ENCODE data around the gene PPHLN1.

PPHLN1 gene

DNA sequence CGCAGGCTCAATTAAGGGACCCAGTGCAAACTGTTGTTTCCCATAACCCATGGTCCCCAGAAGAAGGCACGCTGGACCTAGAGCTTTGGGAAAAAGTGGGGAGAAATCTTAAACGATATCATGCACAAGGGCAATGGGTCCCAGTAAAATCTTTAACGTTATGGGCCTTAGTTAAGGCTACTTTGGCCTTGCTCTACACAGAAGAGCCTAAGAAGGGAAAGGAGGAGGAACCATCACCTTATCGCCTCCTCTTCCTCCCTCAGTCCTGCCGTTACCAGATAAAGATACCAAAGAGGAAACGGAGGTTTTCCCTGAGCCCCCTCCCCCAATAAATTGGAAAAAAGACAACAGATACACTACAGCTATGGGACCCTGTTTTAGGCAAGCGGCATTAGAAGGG, 116.9 kb downstream of the PPHLN1 start:
- no peak for DNase-seq (ENCODE audit: low read depth)

DNA sequence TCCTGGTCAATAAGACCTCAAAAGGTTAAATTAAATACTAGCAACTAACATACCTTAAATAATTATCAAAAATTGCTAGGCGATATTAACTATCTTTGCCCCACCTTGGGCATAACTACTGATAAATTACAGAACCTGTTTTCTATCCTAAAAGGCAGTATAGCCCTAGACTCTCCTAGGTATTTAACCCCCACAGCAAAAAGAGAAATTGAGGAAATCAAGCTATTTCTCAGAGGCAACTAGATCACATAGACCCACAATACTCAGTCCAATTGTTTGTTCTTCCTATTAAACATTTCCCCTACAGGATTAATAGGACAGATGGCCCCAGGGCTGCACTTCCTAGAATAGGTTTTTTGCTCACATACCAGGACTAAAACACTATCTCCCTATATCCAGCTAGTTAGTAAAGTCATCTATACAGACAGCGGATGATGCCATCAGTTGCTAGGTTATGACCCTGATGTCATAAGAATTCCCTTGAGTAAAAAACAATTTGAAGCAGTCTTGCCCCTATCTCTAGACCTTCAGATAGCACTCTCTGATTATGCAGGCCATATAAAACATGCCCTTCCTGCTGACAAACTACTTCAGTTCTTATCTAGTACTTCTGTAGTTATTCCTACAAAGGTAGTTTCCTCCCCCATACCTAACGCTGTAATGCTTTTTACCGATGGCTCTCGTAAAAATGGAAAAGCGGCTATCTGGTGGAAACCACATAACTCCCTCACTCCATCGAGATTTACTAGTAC, 118.4 kb downstream of the PPHLN1 start:
- DNase-seq (ENCODE audit: low read depth): no peak

DNA sequence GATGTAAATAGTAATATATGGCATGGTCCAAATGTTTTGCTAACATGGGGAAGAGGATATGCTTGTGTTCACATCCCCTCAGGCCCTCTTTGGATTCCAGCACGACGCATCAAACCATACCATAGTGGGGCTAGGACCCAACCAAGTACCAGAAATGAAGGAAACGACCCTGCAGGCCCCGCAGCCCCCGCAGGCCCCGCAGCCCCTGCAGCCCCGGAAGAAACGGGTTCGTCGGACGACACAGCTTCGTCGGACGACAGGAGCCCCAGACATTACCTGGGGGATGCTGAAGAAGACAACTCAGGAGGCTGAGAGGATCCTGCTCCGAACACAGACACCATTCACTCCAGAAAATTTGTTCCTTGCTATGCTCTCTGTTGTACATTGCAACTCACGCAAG, 119.9 kb downstream of the PPHLN1 start:
- no peak for DNase-seq (ENCODE audit: low read depth)

DNA sequence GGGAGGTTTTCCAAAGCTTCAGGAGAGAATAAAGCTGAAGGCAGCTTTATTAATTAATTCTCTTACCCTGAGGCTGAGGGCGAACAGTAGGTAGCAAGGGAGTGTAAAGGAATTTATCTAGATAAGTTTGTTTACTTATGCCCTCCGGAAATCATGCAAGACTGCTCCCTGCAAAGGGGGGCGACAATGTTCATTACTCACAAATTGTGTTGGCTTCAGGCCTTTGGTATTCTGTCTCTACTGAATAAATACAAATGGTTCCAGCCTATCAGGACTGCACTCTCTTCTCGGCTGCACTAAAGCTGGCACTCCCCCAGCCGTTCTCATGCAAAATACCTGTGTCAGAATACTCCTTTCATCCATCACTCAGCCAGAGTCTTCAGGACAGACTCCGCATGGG, 120.8 kb downstream of the PPHLN1 start:
- no peak for DNase-seq (ENCODE audit: low read depth)

DNA sequence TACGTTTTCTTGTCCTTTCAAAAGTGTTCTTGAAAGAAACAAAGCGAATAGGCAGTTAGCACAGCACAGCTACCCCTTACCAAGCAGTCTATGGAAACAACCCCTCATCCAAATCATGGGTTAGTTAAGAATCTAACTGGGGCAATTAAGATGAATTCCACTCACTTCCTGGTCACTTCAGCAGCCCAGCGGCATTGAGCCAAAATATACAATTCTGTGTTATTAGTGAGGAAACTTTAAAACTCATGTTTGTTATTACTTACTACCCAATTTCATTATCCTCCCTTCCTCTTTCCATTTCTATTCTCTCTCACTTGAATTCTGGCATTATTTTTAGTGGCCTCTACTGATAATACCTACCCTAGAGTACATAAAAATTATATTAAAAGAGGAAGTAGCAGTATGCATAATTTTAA, 121.4 kb downstream of the PPHLN1 start:
- no peak for DNase-seq (ENCODE audit: low read depth)

DNA sequence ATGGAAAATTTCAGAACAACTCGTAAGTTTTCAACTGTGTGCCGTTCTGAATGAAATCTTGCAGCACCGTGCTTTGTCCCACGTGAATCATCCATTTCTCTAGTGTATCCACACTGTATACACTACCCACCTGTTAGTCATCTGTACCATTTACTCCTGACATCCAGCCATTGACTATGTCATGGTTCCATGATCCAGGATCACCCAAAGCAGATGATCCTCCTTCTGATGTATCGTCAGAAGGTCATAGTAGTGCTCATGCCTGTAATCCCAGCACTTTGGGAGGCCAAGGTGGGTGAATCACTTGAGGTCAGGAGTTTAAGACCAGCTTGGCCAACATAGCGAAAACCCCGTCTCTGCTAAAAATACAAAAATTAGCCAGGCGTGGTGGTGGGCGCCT, 122.9 kb downstream of the PPHLN1 start:
- no peak for DNase-seq (ENCODE audit: low read depth)

DNA sequence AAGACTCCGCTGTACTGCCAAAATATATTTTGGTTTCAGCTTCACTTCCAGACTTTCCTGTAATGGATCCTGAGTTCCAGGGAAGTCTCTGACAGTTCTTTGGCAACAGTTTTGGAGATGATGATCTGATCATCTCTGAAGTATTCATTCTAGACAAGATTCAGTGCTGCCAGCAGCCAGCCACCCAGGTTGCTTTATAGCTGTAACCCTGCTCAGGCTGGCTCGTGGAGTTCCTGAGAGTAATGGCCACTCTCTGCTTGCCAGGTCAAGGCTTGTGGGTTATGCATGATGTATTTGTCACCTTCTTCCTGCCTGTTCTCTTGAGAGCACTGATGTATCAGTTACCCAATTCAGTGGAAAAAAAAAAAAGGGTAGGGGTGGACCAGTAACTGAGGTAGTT, 124.3 kb downstream of the PPHLN1 start:
- no peak for DNase-seq (ENCODE audit: low read depth)

DNA sequence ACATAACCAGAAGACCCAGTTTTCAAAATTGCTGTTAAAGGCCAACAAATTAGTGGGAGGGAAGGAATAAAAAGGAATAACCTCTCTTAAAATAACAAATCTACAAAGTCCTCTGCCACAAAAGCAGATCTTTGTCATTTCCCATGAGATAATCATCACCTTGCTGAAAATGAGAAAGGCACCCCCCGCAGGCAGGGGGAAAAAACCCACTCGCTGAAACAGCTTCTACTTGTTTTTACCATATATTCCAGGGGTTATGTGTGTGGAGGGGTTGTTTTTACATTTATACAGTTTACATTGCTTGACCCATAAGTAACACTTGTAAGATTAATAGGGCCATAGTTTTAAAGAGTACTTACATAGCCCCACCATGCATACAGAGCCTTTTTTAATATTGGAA, 132.6 kb downstream of the PPHLN1 start:
- no peak for DNase-seq (ENCODE audit: low read depth)

DNA sequence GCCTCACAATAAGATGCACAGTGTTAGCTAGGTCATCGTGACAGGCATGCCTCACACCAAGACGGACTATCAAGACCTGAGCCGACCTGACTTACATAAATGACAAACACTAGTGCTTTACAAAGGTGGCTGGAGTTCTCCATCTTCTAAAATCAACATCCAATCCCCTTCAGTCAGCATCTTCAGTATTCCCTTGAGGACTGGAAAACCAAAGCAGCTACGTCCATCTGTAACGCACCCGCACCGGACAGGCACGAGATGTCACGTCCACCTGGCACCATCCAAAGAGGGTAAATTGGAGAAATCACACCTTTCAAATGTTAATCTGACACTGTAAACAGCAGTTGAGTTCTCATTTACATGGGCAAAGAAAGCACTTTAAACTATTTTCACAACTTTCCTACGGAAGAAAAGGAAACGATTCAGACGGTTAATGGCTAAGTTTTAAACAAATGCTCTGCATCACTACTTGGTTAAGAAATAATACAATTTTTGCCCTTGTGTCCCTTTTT, 133.4 kb downstream of the PPHLN1 start:
- no peak for DNase-seq (ENCODE audit: low read depth)

DNA sequence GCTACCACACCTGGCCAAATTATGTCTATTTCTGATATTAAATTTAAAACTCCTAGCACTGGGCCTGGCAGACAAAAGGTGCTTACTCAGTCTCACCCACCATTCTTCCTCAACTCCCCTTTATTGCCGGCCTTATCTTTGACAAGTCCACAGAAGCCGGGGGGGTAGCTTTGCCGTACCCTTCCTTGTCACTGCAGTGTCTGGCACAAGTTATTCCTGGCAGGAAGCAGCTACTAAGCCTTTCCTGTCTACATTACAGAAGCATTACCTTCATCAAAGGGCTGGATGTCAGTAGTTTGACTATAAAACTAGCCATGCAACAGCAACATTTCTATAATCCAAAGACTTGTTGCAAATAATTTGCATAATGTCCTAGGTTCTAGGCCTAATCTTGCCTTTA, 136.5 kb downstream of the PPHLN1 start:
- no peak for DNase-seq (ENCODE audit: low read depth)

DNA sequence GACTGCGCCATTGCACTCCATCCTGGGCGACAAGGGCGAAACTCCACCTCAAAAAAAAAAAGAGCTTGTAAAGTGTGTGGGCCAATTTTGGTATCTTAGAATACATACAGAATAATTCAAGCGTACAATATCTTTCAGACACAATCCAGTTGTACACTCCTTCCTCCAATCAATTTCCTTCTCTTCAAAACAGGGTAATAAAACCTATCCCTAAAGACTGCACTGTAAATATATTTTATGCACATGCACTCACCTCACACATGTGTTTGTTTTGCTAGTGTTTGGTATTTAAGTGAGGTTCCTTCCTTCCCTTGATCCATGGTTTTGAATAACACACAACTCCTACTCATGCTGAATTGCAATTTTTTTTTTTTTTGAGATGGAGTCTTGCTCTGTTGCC, 137.7 kb downstream of the PPHLN1 start:
- DNase-seq (ENCODE audit: low read depth): no peak

DNA sequence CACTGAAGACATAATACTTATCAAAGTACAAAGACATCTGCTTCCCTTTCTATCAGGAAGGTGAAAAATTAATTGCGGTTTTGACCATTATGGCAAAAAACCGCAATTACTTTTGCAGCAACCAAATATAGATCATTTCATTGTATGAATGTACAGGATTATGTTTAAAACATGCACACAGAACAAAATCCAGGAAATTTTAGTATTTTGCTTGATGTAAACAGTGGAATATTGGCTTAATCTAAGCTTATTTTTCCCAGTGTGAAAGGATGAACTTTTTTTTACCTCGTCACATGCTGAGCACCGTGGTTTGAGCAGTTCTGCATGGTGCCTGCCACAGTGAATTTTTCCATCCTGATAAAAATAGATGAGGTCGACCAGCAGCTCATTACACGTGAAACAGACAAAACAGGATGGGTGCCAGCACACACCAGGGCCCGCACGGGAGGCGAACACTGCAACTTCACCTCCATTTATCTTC, 142.4 kb downstream of the PPHLN1 start:
- no peak for DNase-seq (ENCODE audit: low read depth)

DNA sequence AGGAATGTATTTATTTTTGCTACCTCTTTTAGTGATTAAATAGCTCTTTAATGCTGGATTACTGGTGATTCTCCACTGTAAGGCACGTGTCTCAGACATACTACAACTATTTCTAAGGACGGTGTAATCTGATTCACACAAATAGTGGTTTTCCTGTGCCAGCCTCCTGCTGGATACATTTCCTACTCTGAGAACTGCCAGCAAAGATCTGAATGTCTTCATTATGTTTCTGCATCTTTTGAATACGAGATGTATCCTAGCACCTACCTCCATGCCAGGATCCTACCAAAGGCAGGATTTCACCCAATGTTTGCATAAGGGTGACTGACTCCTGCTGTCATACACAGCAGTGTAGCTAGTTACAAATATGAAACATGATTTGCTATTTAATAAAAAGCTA, 143.0 kb downstream of the PPHLN1 start:
- DNase-seq (ENCODE audit: low read depth): no peak

DNA sequence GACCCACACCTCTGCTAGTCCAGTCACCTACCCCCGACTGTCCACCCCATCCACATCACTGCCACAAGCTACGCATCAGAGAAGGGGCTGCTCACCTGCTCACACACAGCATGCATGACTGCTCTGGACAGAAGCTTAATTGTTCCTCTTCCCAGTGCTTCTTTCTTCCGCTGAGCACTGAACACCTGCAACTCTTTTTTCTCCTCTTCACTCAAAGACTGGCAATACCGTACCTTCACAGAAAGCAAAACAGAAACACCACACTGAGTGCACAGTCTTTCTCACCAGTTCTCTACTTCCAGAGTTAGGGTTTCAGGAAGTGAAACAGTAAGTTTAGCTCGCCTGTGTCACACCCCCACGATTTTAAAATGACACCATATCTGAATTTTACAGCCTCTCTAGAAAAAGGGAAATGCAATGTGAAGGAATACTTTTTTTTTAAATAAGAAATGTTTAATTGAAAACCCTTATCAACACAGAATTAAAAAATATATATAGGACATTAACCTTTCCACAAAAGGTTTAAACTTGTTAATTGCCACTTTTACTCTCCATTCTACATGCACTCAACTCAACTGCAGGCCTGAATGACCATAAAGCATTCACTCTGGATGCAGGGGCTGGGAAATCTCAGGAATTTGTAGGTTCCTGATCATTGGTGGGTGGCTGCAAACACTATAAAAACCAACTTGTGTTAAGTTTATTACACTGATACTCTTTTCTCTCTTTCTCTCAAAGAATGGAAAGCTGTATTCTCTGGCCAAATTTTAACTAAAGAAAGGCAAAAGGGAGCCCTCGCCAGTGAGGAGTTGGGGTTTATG, 143.6 kb downstream of the PPHLN1 start:
- no peak for DNase-seq (ENCODE audit: low read depth)

DNA sequence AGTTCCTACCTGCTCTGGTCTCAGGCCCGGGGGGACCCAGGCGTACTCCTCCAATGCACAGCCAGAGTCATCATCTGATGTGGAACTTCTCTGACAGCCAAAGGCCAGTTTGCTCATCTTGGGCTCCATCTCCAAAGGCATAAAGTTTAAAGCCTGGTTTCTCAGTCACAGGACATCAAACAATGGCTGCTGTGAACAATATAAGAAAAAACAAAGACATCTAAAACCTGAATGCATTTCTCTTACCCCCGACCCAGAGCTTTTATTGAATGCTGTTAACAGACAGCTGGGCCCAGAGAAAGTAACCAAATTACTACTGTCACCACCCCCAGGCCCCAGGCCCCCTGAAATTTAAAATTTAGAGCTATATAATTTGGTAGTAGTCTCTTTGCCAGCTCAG, 146.4 kb downstream of the PPHLN1 start:
- DNase-seq (ENCODE audit: low read depth): no peak

DNA sequence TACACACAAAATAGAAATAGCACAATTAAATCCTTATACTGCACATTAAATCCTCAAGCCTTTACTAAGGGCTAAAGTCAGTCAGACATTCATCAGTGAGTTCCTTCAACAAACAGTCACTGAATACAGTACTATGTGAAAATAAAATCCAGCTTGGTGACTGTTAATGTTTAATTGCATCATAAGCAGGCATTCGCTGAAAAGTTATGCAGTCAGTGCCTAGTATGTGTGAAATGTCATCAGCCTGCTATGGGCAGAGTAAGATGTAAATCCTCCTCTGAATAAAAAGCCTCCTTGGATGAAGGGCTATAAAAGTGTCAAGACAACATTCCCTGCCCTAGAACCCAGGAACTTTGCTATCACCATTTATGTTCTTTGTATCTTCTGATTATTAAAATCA, 147.2 kb downstream of the PPHLN1 start:
- no peak for DNase-seq (ENCODE audit: low read depth)

DNA sequence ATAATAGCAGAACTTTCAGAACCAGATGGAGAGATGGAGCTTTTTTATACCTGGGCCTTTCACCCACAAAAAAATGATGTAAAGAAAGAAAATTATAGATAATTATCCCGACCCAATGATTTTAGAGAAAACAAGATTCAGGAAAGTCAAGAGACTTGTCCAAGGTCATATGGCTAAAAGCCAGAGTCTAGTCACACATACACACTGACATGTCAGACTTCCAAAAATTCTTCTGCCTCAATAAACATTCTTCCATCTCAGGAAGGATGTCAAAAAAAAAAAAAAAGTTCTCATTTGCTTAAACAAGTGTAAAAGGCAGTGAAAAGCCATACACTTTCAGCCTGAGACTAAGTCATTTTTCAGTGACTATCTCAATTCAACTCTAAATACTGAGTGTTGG, 147.6 kb downstream of the PPHLN1 start:
- DNase-seq (ENCODE audit: low read depth): no peak

DNA sequence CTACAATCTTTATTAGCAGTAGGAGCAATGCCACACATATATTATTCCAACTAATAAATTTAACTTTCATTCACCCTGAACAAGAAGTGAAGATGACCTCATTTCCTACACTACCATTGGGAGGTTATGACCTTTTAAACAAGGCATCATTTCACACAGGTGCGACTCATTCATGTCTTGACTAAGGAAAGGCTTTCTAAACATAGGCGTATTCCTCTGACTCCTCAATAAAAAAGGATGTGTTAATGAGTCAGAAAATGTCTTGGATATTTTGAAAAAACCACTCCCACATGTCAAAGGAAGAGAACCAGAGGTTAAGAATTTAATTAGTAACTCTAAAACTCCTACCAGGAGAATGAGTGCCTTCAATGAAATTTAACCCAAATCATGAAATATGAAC, 148.4 kb downstream of the PPHLN1 start:
- no peak for DNase-seq (ENCODE audit: low read depth)

DNA sequence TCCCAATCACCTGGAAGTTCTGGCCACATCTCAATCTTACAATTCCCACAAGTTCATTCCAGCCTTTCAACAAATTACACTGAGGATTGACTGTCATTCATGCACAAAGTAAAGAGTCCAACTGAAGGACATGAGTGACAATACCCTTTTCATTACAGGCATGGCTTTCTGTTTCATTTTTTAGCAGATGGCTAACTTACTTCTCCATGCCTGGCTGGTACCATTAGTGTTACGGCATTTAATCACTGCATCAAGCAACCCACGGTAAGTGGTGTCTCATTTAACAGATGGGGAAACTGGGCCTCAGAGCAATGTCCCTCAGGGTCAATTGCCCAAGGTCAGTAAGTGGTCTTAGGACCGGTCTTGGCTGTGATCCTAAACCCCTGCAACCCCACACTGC, 149.1 kb downstream of the PPHLN1 start:
- no peak for DNase-seq (ENCODE audit: low read depth)

DNA sequence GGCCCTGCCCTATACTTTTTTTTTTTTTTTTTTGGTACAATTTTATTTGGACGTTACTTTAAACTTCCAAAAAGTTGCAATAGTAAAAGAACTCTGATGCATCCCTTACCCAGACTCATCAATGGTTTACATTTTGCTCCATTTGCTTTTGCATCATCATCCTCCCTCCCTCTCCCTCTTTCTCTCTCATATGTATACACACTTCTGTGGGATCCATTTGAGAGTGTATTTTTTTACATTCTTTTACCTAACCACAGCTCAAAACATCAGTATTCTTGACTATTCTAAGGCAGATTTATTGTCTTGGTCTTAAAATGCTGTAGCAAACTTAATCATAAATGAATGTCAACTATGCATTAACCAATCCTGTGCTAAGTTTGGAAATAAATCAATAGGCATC, 152.0 kb downstream of the PPHLN1 start:
- DNase-seq (ENCODE audit: low read depth): no peak

DNA sequence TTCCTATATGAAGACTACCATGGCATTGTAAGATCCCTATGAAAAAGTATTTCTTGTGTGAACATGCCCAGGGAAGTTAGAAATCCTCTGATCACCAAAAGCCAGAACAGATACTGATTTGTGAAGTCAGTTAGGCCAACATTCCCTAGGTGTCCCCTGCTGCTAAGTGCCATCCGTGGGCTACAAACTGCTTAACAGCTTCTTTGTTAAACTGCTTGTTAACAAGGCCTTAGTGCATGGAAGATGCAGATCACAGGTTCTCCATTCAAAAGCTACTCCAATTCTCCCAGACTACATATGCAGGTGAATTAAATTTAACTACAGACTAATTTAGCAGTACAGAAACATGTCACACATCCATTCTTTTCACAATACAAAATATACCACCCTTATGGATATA, 155.4 kb downstream of the PPHLN1 start:
- DNase-seq (ENCODE audit: low read depth): no peak

DNA sequence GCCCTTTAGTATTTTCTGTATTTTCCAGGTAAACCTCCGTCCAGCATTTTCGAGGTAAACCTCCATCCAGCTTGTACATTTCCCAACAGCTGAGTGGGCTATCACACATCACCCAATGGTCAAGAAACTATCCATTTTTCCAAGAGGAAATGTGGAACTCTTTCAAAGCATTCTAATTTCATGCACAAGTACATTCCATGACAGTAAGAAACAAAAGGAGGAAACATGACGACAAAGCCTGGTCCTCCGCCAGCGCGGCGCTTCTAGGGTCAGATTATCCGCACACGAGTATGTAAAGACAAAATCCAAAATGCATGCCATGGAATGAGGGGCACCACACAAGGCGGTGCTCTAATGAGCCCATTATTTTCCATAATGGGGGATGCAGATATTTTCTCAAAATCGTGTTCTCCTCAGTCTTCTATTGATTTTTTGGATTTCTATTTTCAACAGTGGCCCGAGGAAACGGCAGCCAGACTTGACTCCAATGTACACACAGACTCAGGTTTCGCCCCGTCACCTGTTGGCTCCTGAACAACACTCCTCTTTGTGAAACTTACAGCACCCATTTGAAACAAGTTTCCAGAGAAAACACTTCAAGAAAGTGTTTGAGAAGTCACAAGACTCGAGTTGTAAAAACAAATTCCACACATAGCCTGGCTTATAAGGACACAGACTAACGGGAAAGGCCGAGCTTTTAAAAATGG, 156.2 kb downstream of the PPHLN1 start:
- no peak for DNase-seq (ENCODE audit: low read depth)
